AG10803 (cell line): ENCODE measurements around the gene FAM24B.

Experiments used
- DNase-seq: peaks from one replicate; pipeline ENCODE4 v3.0.0; 2010; ENCODE audit warnings: low read depth
- H3K4me3 ChIP-seq: 2 replicates; pipeline ENCODE4 v1.5.1; 2011; ENCODE audit warnings: mild to moderate bottlenecking, low read length, control low read depth
- CTCF ChIP-seq: conservative IDR thresholded peaks from 2 replicates; pipeline ENCODE4 v1.5.1; 2011; ENCODE audit warnings: mild to moderate bottlenecking, low read length, control low read depth, inconsistent platforms

Gene FAM24B

GRCh38 chr10:122835908-122836307, 43.5 kb downstream of the FAM24B start:
- H3K4me3 ChIP-seq: no peak overlapping the region
- no peak for TF ChIP-seq CTCF
- no peak for DNase-seq

- no peak for TF ChIP-seq CTCF
- no peak for DNase-seq
- no peak overlapping the region for H3K4me3 ChIP-seq
Observed at GRCh38 chr10:122830965-122831353, 48.4 kb downstream of the FAM24B start.

- no peak for DNase-seq
- TF ChIP-seq CTCF: no peak
- no peak overlapping the region for H3K4me3 ChIP-seq
Observed at GRCh38 chr10:122830273-122830964, 49.0 kb downstream of the FAM24B start.

- TF ChIP-seq CTCF: no peak
- H3K4me3 ChIP-seq: no peak overlapping the region
Observed at GRCh38 chr10:122829454-122829853, 49.9 kb downstream of the FAM24B start.

GRCh38 chr10:122828716-122829255, 50.6 kb downstream of the FAM24B start:
- H3K4me3 ChIP-seq: no peak overlapping the region
- TF ChIP-seq CTCF: no peak
- DNase-seq: no peak

More at GRCh38 chr10:122829454-122829853, 49.9 kb downstream of the FAM24B start:
- DNase-seq: no peak

GRCh38 chr10:122827302-122827701, 52.1 kb downstream of the FAM24B start:
- DNase-seq: no peak
- TF ChIP-seq CTCF: no peak
- H3K4me3 ChIP-seq: no peak overlapping the region

- no peak for TF ChIP-seq CTCF
- no peak overlapping the region for H3K4me3 ChIP-seq
- DNase-seq: no peak
Observed at GRCh38 chr10:122822973-122823690, 56.2 kb downstream of the FAM24B start.
